OCI-LY1 (cell line): ENCODE results near the gene AP1M1.

ENCODE experiments used
- H2AFZ ChIP-seq: fragments of 200-600 bp; sonication (generic), shearing (Covaris generic); 2 replicates; pipeline ENCODE4 v1.6.0; 2014; ENCODE audit warnings: antibody characterized with exemption, mild to moderate bottlenecking, low read length
- H3F3A ChIP-seq: fragments of 200-600 bp; sonication (generic), shearing (Covaris generic); 2 replicates; pipeline ENCODE4 v1.6.0; 2014; ENCODE audit warnings: mild to moderate bottlenecking, antibody characterized with exemption, low read length, moderate library complexity; ENCODE audit not compliant: insufficient read depth
- H3K27ac ChIP-seq: fragments of 200-600 bp; sonication (generic); 2 replicates; pipeline ENCODE4 v1.5.1; 2014; ENCODE audit warnings: low read length, mixed run types, mild to moderate bottlenecking, low read depth; ENCODE audit not compliant: poor library complexity, severe bottlenecking
- H3K27me3 ChIP-seq: fragments of 200-600 bp; sonication (generic); 2 replicates; pipeline ENCODE4 v1.6.0; 2014; ENCODE audit warnings: antibody characterized with exemption, mild to moderate bottlenecking, low read length, moderate library complexity; ENCODE audit not compliant: insufficient read depth
- H3K36me3 ChIP-seq: fragments of 200-600 bp; sonication (generic); 2 replicates; pipeline ENCODE4 v1.6.1; 2014; ENCODE audit warnings: mild to moderate bottlenecking, antibody characterized with exemption, low read length, moderate library complexity, mixed read lengths; ENCODE audit not compliant: insufficient read depth
- H3K4me1 ChIP-seq: fragments of 200-600 bp; sonication (generic); 2 replicates; pipeline ENCODE4 v1.5.1; 2014; ENCODE audit warnings: mild to moderate bottlenecking, low read length, moderate library complexity; ENCODE audit not compliant: insufficient read depth, severe bottlenecking
- H3K4me2 ChIP-seq: fragments of 200-600 bp; sonication (generic), shearing (Covaris generic); 2 replicates; pipeline ENCODE4 v1.6.1; 2014; ENCODE audit warnings: low read length
- H3K4me3 ChIP-seq: fragments of 200-600 bp; sonication (generic); 2 replicates; pipeline ENCODE4 v1.5.1; 2014; ENCODE audit warnings: low read length, low read depth, mild to moderate bottlenecking, mixed read lengths; ENCODE audit not compliant: poor library complexity, severe bottlenecking
- H3K79me2 ChIP-seq: fragments of 200-600 bp; shearing (Covaris generic); 2 replicates; pipeline ENCODE4 v1.6.1; 2016; ENCODE audit warnings: mixed run types, low read length, mixed read lengths; ENCODE audit not compliant: insufficient read depth
- H3K9ac ChIP-seq: fragments of 200-600 bp; sonication (generic), shearing (Covaris generic); 2 replicates; pipeline ENCODE4 v1.6.1; 2014; ENCODE audit warnings: mild to moderate bottlenecking, low read length, mixed read lengths
- H3K9me2 ChIP-seq: fragments of 200-600 bp; sonication (generic), shearing (Covaris generic); 2 replicates; pipeline ENCODE4 v1.6.1; 2014; ENCODE audit warnings: low read depth, mild to moderate bottlenecking, low read length, mixed read lengths
- H3K9me3 ChIP-seq: fragments of 200-600 bp; shearing (Covaris generic); 2 replicates; pipeline ENCODE4 v1.6.1; 2014; ENCODE audit warnings: low read length, mixed read lengths
- H4K20me1 ChIP-seq: fragments of 200-600 bp; sonication (generic), shearing (Covaris generic); 2 replicates; pipeline ENCODE4 v1.6.0; 2016; ENCODE audit warnings: mild to moderate bottlenecking, low read length; ENCODE audit not compliant: insufficient read depth
- CTCF ChIP-seq: fragments of 200-600 bp; sonication (generic), shearing (Covaris generic); IDR thresholded peaks from 2 replicates; pipeline ENCODE4 v1.5.1; 2017; ENCODE audit warnings: mild to moderate bottlenecking, antibody characterized with exemption, low read length, moderate library complexity, mixed read lengths
- EZH2 ChIP-seq: fragments of 200-600 bp; sonication (generic), shearing (Covaris generic); IDR thresholded peaks from 2 replicates; pipeline ENCODE4 v1.8.0; 2017; ENCODE audit warnings: borderline replicate concordance, mixed run types, mild to moderate bottlenecking, antibody characterized with exemption, low read length, moderate library complexity, mixed read lengths

AP1M1 gene

GRCh38 chr19:16254851-16255408 lies 57.2 kb downstream of the AP1M1 start:
- no peaks in the 10 kb centered on the region for H3K9me3 ChIP-seq
- H2AFZ ChIP-seq: no peak overlapping the region
- 0 out of 2 replicates have a peak, but pooled peaks cover 4% of the 10 kb centered on the region for H3F3A ChIP-seq
- no peaks in the 10 kb centered on the region for H3K79me2 ChIP-seq
- no peak overlapping the region for H3K4me2 ChIP-seq
- no peaks in the 10 kb centered on the region for H3K36me3 ChIP-seq
- no peaks in the 10 kb centered on the region for H4K20me1 ChIP-seq
- H3K4me3 ChIP-seq: no peak overlapping the region
- H3K9ac ChIP-seq: no peak overlapping the region
- H3K27ac ChIP-seq: no peak overlapping the region
- H3K9me2 ChIP-seq: no peaks in the 10 kb centered on the region
- H3K4me1 ChIP-seq: peaks cover 29% of the 10 kb centered on the region
- H3K27me3 ChIP-seq: peaks cover 20% of the 10 kb centered on the region; the same call in 1 of the 2 replicates
- TF ChIP-seq EZH2 (no peak), CTCF (no peak)

DNA sequence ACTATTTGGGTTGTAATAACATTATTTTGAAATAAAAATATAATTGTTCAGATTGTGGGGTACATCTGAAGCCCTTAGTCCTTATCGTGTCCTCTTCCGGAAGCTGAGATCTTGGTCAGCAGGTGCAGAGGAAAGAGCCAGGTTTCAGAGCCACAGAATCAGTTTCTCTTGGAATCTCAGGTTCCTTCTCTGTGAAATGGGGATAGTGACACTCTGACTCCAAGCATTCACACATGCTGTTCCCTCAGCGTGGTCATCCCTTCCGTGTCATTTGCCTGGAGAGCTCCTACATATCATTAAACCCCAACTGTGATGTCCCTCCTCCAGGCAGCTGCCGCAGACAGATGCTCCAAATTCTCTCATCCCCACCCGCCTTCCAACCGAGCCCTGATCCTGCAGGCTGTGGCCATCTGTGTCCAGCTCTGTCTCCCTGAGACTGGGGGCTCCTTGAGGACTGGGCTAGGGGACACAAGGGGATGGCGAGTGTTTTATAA lies 59.8 kb downstream of the AP1M1 start:
- Histone ChIP-seq H3K79me2 (no peaks in the 10 kb centered on the region), H3K9ac (no peak overlapping the region), H3K4me2 (no peak overlapping the region), H3K36me3 (no peaks in the 10 kb centered on the region), H3K9me3 (no peaks in the 10 kb centered on the region), H3F3A (0 out of 2 replicates have a peak, but pooled peaks cover 4% of the 10 kb centered on the region), H4K20me1 (no peaks in the 10 kb centered on the region), H3K27me3 (peaks cover 29% of the 10 kb centered on the region), H3K9me2 (no peaks in the 10 kb centered on the region), H2AFZ (no peak overlapping the region), H3K27ac (no peak overlapping the region), H3K4me1 (peaks cover 42% of the 10 kb centered on the region), H3K4me3 (no peak overlapping the region)
- TF ChIP-seq EZH2 (no peak), CTCF (no peak)

- TF ChIP-seq EZH2: no peak
- TF ChIP-seq CTCF: no peak
- Histone ChIP-seq H3K9ac (no peak overlapping the region), H3K9me3 (no peaks in the 10 kb centered on the region), H4K20me1 (no peaks in the 10 kb centered on the region), H3K4me2 (no peak overlapping the region), H3K27me3 (peaks cover 26% of the 10 kb centered on the region), H3F3A (0 out of 2 replicates have a peak, but pooled peaks cover 4% of the 10 kb centered on the region), H3K4me3 (no peak overlapping the region), H2AFZ (no peak overlapping the region), H3K27ac (no peak overlapping the region), H3K9me2 (no peaks in the 10 kb centered on the region), H3K79me2 (no peaks in the 10 kb centered on the region), H3K4me1 (peaks cover 45% of the 10 kb centered on the region), H3K36me3 (no peaks in the 10 kb centered on the region)
These were observed 60.8 kb downstream of the AP1M1 start for GRCh38 chr19:16258440-16258903.
